Right hindlimb (tissue), 1 donor: ENCODE measurements around the gene ZNF354B.
"Not testable (repeated sequence)": the region's sequence is repeated elsewhere in the genome, so short reads cannot be mapped to it uniquely, and the experiment has no call there.

Experiments used
- DNase-seq: peaks from one replicate; pipeline ENCODE4 v3.0.0-alpha.2; 2018

The ZNF354B gene

GRCh38 chr5:178859625-178860521, at the start of gene ZNF354B:
Gene ZNF354B (plus strand): TSS chr5:178859953. CDS start chr5:178861048, 1,095 bp downstream.
- DNase-seq, result peak; percentile 94

- DNase-seq, result no peak
Measured at GRCh38 chr5:178817506-178817905, 42.2 kb upstream of the ZNF354B start.

DNA sequence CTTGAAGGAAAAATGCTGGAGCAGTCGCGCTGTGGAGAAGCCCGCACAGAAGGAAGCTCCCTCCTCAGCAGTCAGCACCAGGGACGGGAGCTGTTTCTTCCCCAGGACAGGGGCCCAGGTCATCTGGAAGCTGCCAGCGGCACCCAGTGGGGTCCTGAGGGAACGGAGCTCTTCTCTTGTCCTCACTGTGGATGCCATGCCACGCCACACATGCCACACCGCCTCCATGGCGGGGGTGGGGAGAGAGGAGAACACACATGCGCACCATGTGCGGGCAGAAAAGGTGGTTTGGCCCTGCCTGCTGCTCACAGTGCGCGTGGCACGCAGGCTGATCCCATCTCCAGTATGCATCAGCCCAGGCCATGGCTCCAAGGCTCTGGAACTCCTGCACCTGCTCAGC, 41.7 kb upstream of the ZNF354B start:
- no peak for DNase-seq

- no peak for DNase-seq
Measured at GRCh38 chr5:178820001-178820400, 39.8 kb upstream of the ZNF354B start.

DNA sequence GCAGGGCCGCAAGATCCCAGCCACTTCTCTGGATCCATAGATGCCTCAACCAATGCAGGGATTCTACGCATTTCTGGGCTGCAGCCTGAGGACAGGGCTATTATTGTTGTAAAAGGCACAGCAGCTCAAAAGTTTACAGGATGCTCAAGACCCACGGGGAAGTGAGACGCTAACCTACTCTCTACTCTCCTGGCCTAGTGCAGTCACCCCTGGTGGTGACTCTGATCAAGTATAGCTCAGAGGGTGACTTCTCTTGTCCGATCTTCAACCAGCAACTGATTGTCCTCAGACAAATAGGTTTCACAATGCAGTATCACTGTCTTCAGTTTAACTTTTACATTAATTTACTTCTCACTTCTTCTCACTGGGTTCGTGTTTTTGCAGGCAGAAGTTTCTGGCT, 34.3 kb upstream of the ZNF354B start:
- no peak for DNase-seq

DNA sequence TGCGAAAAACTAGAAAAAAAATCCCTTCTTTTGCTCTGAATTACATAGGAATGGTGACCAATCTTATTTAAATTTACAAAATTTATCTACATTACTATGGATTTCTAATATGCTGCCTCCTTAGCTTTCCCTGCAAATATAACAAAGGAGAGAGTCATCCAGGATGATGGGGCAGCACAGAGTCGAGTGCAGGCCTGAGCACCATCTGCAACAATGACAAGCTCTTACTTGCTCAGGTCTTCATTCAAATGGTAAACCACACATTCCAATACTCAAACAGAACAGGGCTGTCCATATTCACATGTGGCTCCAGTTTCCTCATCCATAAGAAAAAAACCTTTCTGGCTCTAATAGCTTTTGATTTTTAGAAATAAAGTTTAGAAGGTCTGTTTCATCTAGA, 33.5 kb upstream of the ZNF354B start:
- no peak for DNase-seq

GRCh38 chr5:178827636-178828035, 32.1 kb upstream of the ZNF354B start:
- no peak for DNase-seq

DNA sequence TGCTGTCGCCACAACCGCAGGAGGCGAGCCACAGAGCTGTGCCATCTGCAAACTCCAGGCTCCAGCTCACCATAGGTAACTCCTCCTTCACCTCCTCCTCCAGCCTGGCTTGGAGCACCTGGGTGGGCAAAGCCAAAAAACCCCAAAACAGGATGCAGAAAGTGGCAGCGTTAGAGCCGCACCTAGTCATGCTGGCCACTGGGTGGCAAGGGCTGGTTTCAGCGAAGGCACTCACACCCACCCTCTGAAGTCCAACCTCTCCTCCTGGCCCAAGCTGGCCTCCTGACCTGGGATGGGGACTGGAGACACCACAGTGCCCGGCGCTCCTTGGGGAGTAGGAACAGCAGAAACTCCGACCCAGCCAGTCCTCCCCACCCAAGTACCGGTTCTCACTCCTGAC, 28.7 kb upstream of the ZNF354B start:
- no peak for DNase-seq

- no peak for DNase-seq
Measured at GRCh38 chr5:178832618-178833201, 27.0 kb upstream of the ZNF354B start.

DNA sequence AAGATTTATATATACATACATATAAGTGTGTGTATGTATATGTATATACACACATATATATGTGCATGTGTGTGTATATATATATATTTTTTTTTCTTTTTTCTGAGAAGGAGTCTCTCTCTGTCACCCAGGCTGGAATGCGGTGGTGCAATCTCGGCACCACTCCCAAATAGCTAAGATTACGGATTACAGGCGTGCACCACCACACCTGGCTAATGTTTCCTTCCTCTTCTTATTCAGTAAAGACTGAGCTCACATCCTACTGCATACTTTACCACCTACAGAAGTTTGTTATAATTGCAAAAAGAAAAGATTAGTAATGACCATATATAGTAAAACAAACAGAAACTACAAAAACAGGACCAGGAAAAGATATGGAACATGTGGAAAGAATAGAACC, 23.1 kb upstream of the ZNF354B start:
- DNase-seq, result no peak

GRCh38 chr5:178838695-178839318, 20.9 kb upstream of the ZNF354B start:
- not testable (repeated sequence) for DNase-seq

DNA sequence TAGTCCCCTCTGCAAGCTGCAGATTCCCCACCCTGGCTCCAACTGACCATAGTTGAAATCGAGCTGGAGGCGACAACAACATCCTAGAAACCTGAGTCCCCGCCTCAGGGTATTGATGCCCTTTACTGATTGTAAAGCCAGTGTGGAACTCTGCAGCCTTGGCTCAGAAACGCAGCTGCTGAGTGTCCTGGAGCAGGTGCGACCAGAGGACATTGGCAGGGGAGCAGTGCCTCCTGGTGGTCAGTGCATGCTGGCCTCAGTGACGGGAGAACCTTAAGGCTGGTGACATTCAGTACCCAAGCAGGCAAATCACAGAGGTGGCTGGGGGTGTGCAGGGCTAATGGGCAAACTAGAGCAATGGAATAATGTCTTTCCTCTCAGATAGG, 20.4 kb upstream of the ZNF354B start:
- peak; percentile 39 for DNase-seq

GRCh38 chr5:178840399-178840798, 19.4 kb upstream of the ZNF354B start:
- DNase-seq, result not testable (repeated sequence)

DNA sequence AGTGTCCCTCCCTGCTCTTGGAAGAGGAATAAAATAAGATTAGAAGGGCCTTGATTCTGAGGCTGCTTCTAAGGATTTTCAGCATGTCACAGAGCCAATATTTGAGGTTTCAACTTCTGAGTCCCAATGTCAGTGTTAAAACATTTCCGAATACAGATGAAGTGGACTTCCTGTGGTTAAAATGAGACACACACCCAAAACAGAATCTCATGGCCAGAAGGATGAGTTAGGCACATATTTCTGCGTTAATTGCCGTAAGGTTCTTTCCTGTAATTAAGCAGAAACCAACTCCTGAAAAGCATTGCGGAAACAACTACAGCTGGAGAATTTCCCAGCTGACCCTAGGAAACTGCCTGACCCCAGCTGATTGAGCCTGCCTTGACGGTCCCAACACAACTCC, 10.4 kb upstream of the ZNF354B start:
- DNase-seq, result no peak

DNA sequence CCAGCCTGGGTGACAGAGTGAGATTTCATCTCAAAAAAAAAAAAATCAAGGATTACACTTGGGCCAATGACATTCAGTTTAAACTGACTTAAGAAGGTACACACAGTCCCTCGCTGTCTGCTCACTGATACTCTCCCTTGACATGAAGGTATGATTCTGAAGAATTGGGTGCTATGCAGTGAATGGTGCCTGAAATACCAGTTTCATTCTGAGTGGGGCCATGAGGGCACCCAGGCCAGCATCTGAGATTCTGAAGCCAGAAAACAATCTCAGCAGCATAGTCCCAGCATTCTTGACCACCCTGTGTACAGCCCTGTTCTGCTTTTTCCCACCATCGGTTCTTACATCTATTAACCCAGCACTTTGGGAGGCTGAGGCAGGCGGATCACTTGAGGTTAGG, 7.8 kb upstream of the ZNF354B start:
- DNase-seq, result no peak

GRCh38 chr5:178854284-178854683, 5.5 kb upstream of the ZNF354B start:
- DNase-seq, result no peak

DNA sequence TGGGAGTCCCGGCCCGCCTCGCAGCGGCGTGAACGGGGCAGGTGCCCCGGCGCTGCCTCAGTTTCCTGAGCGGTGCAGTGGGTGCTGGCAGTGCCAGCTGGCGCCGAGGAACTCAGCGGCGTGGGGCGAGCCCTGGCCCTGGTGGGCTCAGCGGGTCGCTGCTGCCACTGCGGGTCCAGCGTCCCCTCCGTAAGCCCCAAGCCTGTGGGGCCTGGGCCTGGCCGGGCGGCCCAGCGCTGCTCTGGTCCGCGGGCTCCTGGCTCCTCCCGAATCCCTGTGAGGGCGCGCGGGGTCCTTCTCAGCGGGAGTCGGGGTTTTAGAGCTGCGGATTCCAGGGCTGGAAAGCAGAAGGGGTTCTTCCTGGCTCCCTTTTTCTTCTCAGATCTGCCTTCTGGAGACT, 862 bp downstream of the ZNF354B start:
- DNase-seq, result not testable (repeated sequence)

DNA sequence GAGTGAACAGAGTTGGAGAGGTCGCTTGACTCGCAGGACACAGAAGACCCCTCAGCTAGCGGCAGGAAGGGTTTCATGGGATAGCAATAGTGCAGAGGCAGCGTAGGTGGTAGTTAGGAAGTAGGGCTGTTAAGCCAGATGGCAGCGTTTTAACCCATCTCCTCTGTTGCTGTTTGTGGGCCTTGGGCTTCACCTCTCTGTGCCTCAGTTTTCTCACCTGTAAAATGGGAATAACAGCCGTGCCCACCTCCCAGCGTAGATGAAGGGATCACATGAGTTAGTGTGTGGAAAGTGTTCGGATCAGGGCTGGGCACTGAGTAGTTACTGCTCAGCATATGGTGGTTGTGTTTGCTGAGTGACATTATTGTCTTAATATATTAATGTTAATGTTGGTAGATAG, 1.9 kb downstream of the ZNF354B start:
- no peak for DNase-seq

DNA sequence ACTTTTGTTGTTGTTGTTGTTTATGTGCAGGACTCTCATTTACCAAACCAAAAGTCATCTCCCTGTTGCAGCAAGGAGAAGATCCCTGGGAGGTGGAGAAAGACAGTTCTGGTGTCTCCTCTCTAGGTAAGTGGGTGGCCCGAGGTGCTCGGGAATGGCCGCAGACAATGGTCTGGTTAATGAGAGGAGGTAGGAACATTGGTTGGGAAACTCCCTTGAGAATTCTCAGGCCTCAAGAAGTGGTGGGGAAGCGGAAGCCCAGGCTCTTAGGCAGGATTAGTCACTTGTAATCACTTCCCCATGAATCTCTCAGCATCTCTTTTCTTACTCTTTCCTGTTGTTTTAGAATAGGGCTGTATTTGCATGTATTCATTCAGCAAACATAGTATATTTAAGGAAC, 7.2 kb downstream of the ZNF354B start:
- DNase-seq, result no peak

- DNase-seq, result no peak
Measured at GRCh38 chr5:178869577-178869976, 9.8 kb downstream of the ZNF354B start.

- DNase-seq, result no peak
Measured at GRCh38 chr5:178870411-178870810, 10.7 kb downstream of the ZNF354B start.

DNA sequence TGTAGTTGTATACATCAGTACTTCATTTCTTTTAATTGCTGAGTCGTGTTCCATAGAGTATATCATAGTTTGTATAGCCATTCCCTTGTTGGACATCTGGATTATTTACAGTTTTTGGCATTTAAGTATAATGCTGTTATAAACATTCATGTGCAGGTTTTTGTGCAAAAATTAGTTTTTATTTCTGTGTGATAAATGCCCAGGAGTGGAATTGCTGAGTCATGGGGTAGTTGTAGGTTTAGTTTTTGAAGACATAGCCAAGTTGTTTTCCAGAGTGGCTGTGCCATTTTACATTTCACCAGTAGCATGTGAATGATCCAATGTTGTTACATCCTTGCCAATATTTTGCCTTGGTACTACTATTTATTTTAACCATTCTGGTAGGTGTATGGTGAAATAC, 12.5 kb downstream of the ZNF354B start:
- no peak for DNase-seq

- not testable (repeated sequence) for DNase-seq
Measured at GRCh38 chr5:178883115-178883694, 23.5 kb downstream of the ZNF354B start.
